HEK293 (cell line): ENCODE measurements around the gene PBRM1.

Source experiments
- INSM2 ChIP-seq: fragments of 450-650 bp; formaldehyde crosslinking; IDR thresholded peaks from 2 replicates; pipeline ENCODE4 v1.5.1; 2016; ENCODE audit warnings: missing biosample characterization, missing genetic modification characterization
- MZF1 ChIP-seq: fragments of 450-650 bp; formaldehyde crosslinking; IDR thresholded peaks from 2 replicates; pipeline ENCODE4 v1.5.1; 2017; ENCODE audit warnings: missing biosample characterization, missing genetic modification characterization, borderline replicate concordance
- PRDM2 ChIP-seq: fragments of 450-650 bp; formaldehyde crosslinking; IDR thresholded peaks from 2 replicates; pipeline ENCODE4 v1.5.1; 2016; ENCODE audit warnings: missing biosample characterization, missing genetic modification characterization, borderline replicate concordance
- SCRT1 ChIP-seq: fragments of 450-650 bp; formaldehyde crosslinking; IDR thresholded peaks from 2 replicates; pipeline ENCODE4 v1.5.1; 2016; ENCODE audit warnings: missing biosample characterization, missing genetic modification characterization, borderline replicate concordance
- TSHZ1 ChIP-seq: fragments of 450-650 bp; formaldehyde crosslinking; IDR thresholded peaks from 2 replicates; pipeline ENCODE4 v1.5.1; 2016; ENCODE audit warnings: missing biosample characterization, missing genetic modification characterization, borderline replicate concordance
- ZBTB10 ChIP-seq: fragments of 450-650 bp; formaldehyde crosslinking; IDR thresholded peaks from 2 replicates; pipeline ENCODE4 v1.5.1; 2016; ENCODE audit warnings: missing biosample characterization, missing genetic modification characterization
- ZBTB21 ChIP-seq: fragments of 450-650 bp; formaldehyde crosslinking; IDR thresholded peaks from 2 replicates; pipeline ENCODE4 v1.5.1; 2017; ENCODE audit warnings: missing biosample characterization, missing genetic modification characterization
- ZEB2 ChIP-seq: fragments of 450-650 bp; formaldehyde crosslinking; IDR thresholded peaks from 2 replicates; pipeline ENCODE4 v1.5.1; 2016; ENCODE audit warnings: missing biosample characterization, missing genetic modification characterization
- ZNF10 ChIP-seq: fragments of 450-650 bp; formaldehyde crosslinking; IDR thresholded peaks from 2 replicates; pipeline ENCODE4 v1.5.1; 2017; ENCODE audit warnings: missing biosample characterization, missing genetic modification characterization
- ZNF341 ChIP-seq: fragments of 450-650 bp; formaldehyde crosslinking; IDR thresholded peaks from 2 replicates; pipeline ENCODE4; 2016; ENCODE audit warnings: low read depth, missing biosample characterization, missing genetic modification characterization
- ZNF350 ChIP-seq: fragments of 450-650 bp; formaldehyde crosslinking; IDR thresholded peaks from 2 replicates; pipeline ENCODE4 v1.5.0; 2017; ENCODE audit warnings: missing biosample characterization, mild to moderate bottlenecking, missing genetic modification characterization
- ZNF37A ChIP-seq: fragments of 450-650 bp; IDR thresholded peaks from 2 replicates; pipeline ENCODE4 v1.5.1; 2018; ENCODE audit warnings: missing biosample characterization, missing genetic modification characterization
- ZNF518A ChIP-seq: fragments of 450-650 bp; formaldehyde crosslinking; conservative IDR thresholded peaks from 2 replicates; pipeline ENCODE4 v1.5.1; 2016; ENCODE audit warnings: low read depth, missing biosample characterization, missing genetic modification characterization
- ZNF548 ChIP-seq: fragments of 450-650 bp; formaldehyde crosslinking; IDR thresholded peaks from 2 replicates; pipeline ENCODE4 v1.5.1; 2016; ENCODE audit warnings: missing biosample characterization, missing genetic modification characterization
- ZNF704 ChIP-seq: fragments of 450-650 bp; formaldehyde crosslinking; IDR thresholded peaks from 2 replicates; pipeline ENCODE4 v1.5.1; 2016; ENCODE audit warnings: missing biosample characterization, missing genetic modification characterization
- ZNF768 ChIP-seq: fragments of 450-650 bp; formaldehyde crosslinking; IDR thresholded peaks from 2 replicates; pipeline ENCODE4 v1.5.1; 2018; ENCODE audit warnings: missing biosample characterization, mild to moderate bottlenecking, missing genetic modification characterization
- ZNF843 ChIP-seq: fragments of 450-650 bp; formaldehyde crosslinking; IDR thresholded peaks from 2 replicates; pipeline ENCODE4 v1.5.1; 2016; ENCODE audit warnings: missing biosample characterization, missing genetic modification characterization

Gene PBRM1

GRCh38 chr3:52685709-52686691 lies at the start of gene PBRM1, which contains the start of gene GNL3 (continued):
- TF ChIP-seq ZBTB21 (peak; percentile 61; the same call in 1 of the 2 replicates), ZNF768 (no peak), ZBTB10 (no peak), ZNF350 (no peak), ZEB2 (tag by site-specific recombination) (0 out of 2 replicates have a peak, but pooled peaks have one; percentile 30), ZNF37A (tag by site-specific recombination) (no peak), ZNF704 (tag by site-specific recombination) (no peak), ZNF341 (tag by site-specific recombination) (no peak), ZNF548 (tag by site-specific recombination) (no peak), INSM2 (tag by site-specific recombination) (no peak), ZNF843 (no peak), ZNF10 (tag by site-specific recombination) (no peak), SCRT1 (tag by site-specific recombination) (no peak), PRDM2 (no peak), MZF1 (no peak), TSHZ1 (tag by site-specific recombination) (no peak), ZNF518A (tag by site-specific recombination) (peak; percentile 54)
